ENCODE data around the gene G6PC3. TPM values are rescaled to one million over a fixed set of nuclear protein-coding genes. Genes with fewer than 3 reads are reported as not detected.

Gene G6PC3
- total RNA-seq, 1 donor from 2014 or later, result 36.3 TPM

Other genes with a start within 250 kb of the G6PC3 start
- 0.14 and 0.21 TPM in 2 replicates for gene MPP3, start 237.6 kb upstream of the G6PC3 start, total RNA-seq
- gene CD300LG, start 223.6 kb upstream of the G6PC3 start, total RNA-seq, result not detected in 2 replicates
- 1.2 and 1.4 TPM in 2 replicates for gene MPP2, start 163.2 kb upstream of the G6PC3 start, total RNA-seq
- gene PPY, start 128.3 kb upstream of the G6PC3 start, total RNA-seq, result not detected in 2 replicates
- gene PYY, start 116.8 kb upstream of the G6PC3 start, total RNA-seq, result 0.18 TPM in 1 of 2 replicates, not detected in the other
- gene NAGS, start 66.1 kb upstream of the G6PC3 start, total RNA-seq, result 0.28 and 0.82 TPM in 2 replicates
- 29.5 and 29.9 TPM in 2 replicates for gene TMEM101, start 55.8 kb upstream of the G6PC3 start, total RNA-seq
- 81.4 and 88.4 TPM in 2 replicates for gene LSM12, start 4.1 kb upstream of the G6PC3 start, total RNA-seq
- 18.7 and 19.9 TPM in 2 replicates for gene HDAC5, start 52.9 kb downstream of the G6PC3 start, total RNA-seq
- 20.7 and 24.1 TPM in 2 replicates for gene HROB, start 71.2 kb downstream of the G6PC3 start, total RNA-seq
- 0.21 and 0.59 TPM in 2 replicates for gene ASB16, start 100.0 kb downstream of the G6PC3 start, total RNA-seq
- gene TMUB2, start 116.2 kb downstream of the G6PC3 start, total RNA-seq, result 20.4 and 20.9 TPM in 2 replicates
- gene ATXN7L3, start 129.1 kb downstream of the G6PC3 start, total RNA-seq, result 107 and 113 TPM in 2 replicates
- gene UBTF, start 148.9 kb downstream of the G6PC3 start, total RNA-seq, result 177 and 181 TPM in 2 replicates
- not detected in 2 replicates for gene SLC4A1, start 197.4 kb downstream of the G6PC3 start, total RNA-seq
- 0.16 and 0.18 TPM in 2 replicates for gene RUNDC3A, start 237.9 kb downstream of the G6PC3 start, total RNA-seq